IgD-negative memory B cell (primary cell): ENCODE results near the gene TIMM17B. TPM values are rescaled to one million over a fixed set of nuclear protein-coding genes. Genes with fewer than 3 reads are reported as not detected.

Experiments
- H3K27ac Mint-ChIP-seq, 3 donors: one replicate each; pipeline ENCODE4 v1.8.0; 2020 to 2022; ENCODE audit warnings: mild to moderate bottlenecking in 3 of 3, mixed read lengths in 3 of 3, moderate library complexity in 1 of 3
- H3K27me3 Mint-ChIP-seq: one replicate; pipeline ENCODE4 v1.8.0; 2021; ENCODE audit warnings: mixed read lengths
- H3K36me3 Mint-ChIP-seq: one replicate; pipeline ENCODE4 v1.8.0; 2020; ENCODE audit warnings: mild to moderate bottlenecking, mixed read lengths
- H3K4me1 Mint-ChIP-seq, 3 donors: one replicate each; pipeline ENCODE4 v1.8.0; 2020 to 2022; ENCODE audit warnings: mixed read lengths in 3 of 3, mild to moderate bottlenecking in 1 of 3
- H3K4me3 Mint-ChIP-seq, 4 donors: one replicate each; pipeline ENCODE4 v1.8.0; 2020 to 2022; ENCODE audit warnings: mild to moderate bottlenecking in 4 of 4, mixed read lengths in 4 of 4, moderate library complexity in 3 of 4
- H3K9me3 Mint-ChIP-seq, 3 donors: one replicate each; pipeline ENCODE4 v1.8.0; 2020 to 2021; ENCODE audit warnings: mixed read lengths in 3 of 3, mild to moderate bottlenecking in 1 of 3
- polyA plus RNA-seq: library from polyadenylated mRNA; unstranded; fragments of 300-500 nt; fragmentation: Illumina TruSeq; gene quantifications from one replicate; pipeline ENCODE4 v1.2.3, GENCODE V29; 2021

The TIMM17B gene
- 90.3 TPM for polyA plus RNA-seq

GRCh38 chrX:48897625-48898306 lies at the start of gene TIMM17B, which contains the start of gene PQBP1:
Gene TIMM17B (minus strand): TSS chrX:48897768. CDS start chrX:48897749, 19 bp downstream.
Gene PQBP1 (plus strand): TSS chrX:48897930. CDS start chrX:48898510, 580 bp downstream.
- peaks cover 0 to 13% (median 2%) of the 10 kb centered on the region in 3 donors for H3K4me1 Mint-ChIP-seq
- H3K27ac Mint-ChIP-seq = peak within 1 kb of the TSS; percentile 61 to 97 (median 90)
- no peaks in the 10 kb centered on the region for H3K27me3 Mint-ChIP-seq
- H3K4me3 Mint-ChIP-seq = peak within 1 kb of the TSS; percentile 75 to 94 (median 90)
- no peaks in the 10 kb centered on the region for H3K36me3 Mint-ChIP-seq
- H3K9me3 Mint-ChIP-seq = no peaks in the 10 kb centered on the region

- H3K9me3 Mint-ChIP-seq = no peaks in the 10 kb centered on the region
- H3K36me3 Mint-ChIP-seq = peaks cover 4% of the 10 kb centered on the region
- peak overlapping the region in 2 of 4 donors; percentile 38 to 39 for H3K4me3 Mint-ChIP-seq
- H3K27me3 Mint-ChIP-seq = peaks cover 4% of the 10 kb centered on the region
- peaks cover 26 to 28% (median 28%) of the 10 kb centered on the region in 3 donors for H3K4me1 Mint-ChIP-seq
- H3K27ac Mint-ChIP-seq = peak overlapping the region; percentile 16 to 84 (median 45)
Measured at GRCh38 chrX:48945517-48946348, 48.2 kb upstream of the TIMM17B start.

GRCh38 chrX:48942895-48943294 lies 45.3 kb upstream of the TIMM17B start:
- peak overlapping the region in 2 of 4 donors; percentile 25 to 43 for H3K4me3 Mint-ChIP-seq
- H3K36me3 Mint-ChIP-seq = peaks cover 5% of the 10 kb centered on the region
- H3K4me1 Mint-ChIP-seq = peaks cover 43 to 53% (median 51%) of the 10 kb centered on the region in 3 donors
- H3K27ac Mint-ChIP-seq = peak overlapping the region; percentile 83 to 99 (median 94)
- no peaks in the 10 kb centered on the region for H3K9me3 Mint-ChIP-seq
- H3K27me3 Mint-ChIP-seq = peaks cover 11% of the 10 kb centered on the region

- peak overlapping the region in 3 of 4 donors; percentile 64 to 89 (median 81) for H3K4me3 Mint-ChIP-seq
- peaks cover 9% of the 10 kb centered on the region for H3K27me3 Mint-ChIP-seq
- H3K9me3 Mint-ChIP-seq = no peaks in the 10 kb centered on the region
- H3K27ac Mint-ChIP-seq = peak overlapping the region; percentile 98 to 99 (median 99)
- peaks cover 13% of the 10 kb centered on the region for H3K36me3 Mint-ChIP-seq
- peaks cover 47 to 70% (median 66%) of the 10 kb centered on the region in 3 donors for H3K4me1 Mint-ChIP-seq
Measured at GRCh38 chrX:48940404-48940955, 42.9 kb upstream of the TIMM17B start.

GRCh38 chrX:48939524-48940228 lies 42.1 kb upstream of the TIMM17B start:
- Mint-ChIP-seq H3K4me1 (peaks cover 50 to 77% (median 73%) of the 10 kb centered on the region in 3 donors), H3K27ac (peak overlapping the region; percentile 98 to 99 (median 99)), H3K27me3 (peaks cover 9% of the 10 kb centered on the region), H3K9me3 (no peaks in the 10 kb centered on the region), H3K4me3 (peak overlapping the region; percentile 77 to 89 (median 84)), H3K36me3 (peaks cover 13% of the 10 kb centered on the region)

GRCh38 chrX:48938721-48939425 lies 41.3 kb upstream of the TIMM17B start:
- H3K27me3 Mint-ChIP-seq = peaks cover 9% of the 10 kb centered on the region

GRCh38 chrX:48937054-48937907 lies 39.7 kb upstream of the TIMM17B start:
- H3K4me1 Mint-ChIP-seq = peaks cover 56 to 80% (median 78%) of the 10 kb centered on the region in 3 donors
- peaks cover 0 to 2% (median 0%) of the 10 kb centered on the region in 3 donors for H3K9me3 Mint-ChIP-seq
- H3K4me3 Mint-ChIP-seq = peak overlapping the region; percentile 77 to 89 (median 84)
- H3K27ac Mint-ChIP-seq = peak overlapping the region; percentile 98 to 99 (median 99)
- H3K36me3 Mint-ChIP-seq = peaks cover 22% of the 10 kb centered on the region
- peaks cover 9% of the 10 kb centered on the region for H3K27me3 Mint-ChIP-seq

More at GRCh38 chrX:48938721-48939425, 41.3 kb upstream of the TIMM17B start:
- peak overlapping the region; percentile 98 to 99 (median 99) for H3K27ac Mint-ChIP-seq
- no peaks in the 10 kb centered on the region for H3K9me3 Mint-ChIP-seq
- peaks cover 15% of the 10 kb centered on the region for H3K36me3 Mint-ChIP-seq
- H3K4me1 Mint-ChIP-seq = peaks cover 58 to 81% (median 79%) of the 10 kb centered on the region in 3 donors
- peak overlapping the region; percentile 77 to 89 (median 84) for H3K4me3 Mint-ChIP-seq

GRCh38 chrX:48936429-48937053 lies 39.0 kb upstream of the TIMM17B start:
- Mint-ChIP-seq H3K4me1 (peaks cover 51 to 73% (median 70%) of the 10 kb centered on the region in 3 donors), H3K36me3 (peaks cover 20% of the 10 kb centered on the region), H3K27me3 (peaks cover 9% of the 10 kb centered on the region), H3K27ac (peak overlapping the region; percentile 98 to 99 (median 99)), H3K4me3 (peak overlapping the region; percentile 77 to 89 (median 84)), H3K9me3 (peaks cover 0 to 2% (median 0%) of the 10 kb centered on the region in 3 donors)

- peaks cover 50 to 66% (median 64%) of the 10 kb centered on the region in 3 donors for H3K4me1 Mint-ChIP-seq
- H3K9me3 Mint-ChIP-seq = peaks cover 0 to 2% (median 0%) of the 10 kb centered on the region in 3 donors
- H3K27me3 Mint-ChIP-seq = peaks cover 9% of the 10 kb centered on the region
- H3K36me3 Mint-ChIP-seq = peaks cover 22% of the 10 kb centered on the region
- H3K27ac Mint-ChIP-seq = peak overlapping the region; percentile 91 to 99 (median 98)
- H3K4me3 Mint-ChIP-seq = peak overlapping the region in 3 of 4 donors; percentile 76 to 77 (median 76)
Measured at GRCh38 chrX:48935301-48935670, 37.7 kb upstream of the TIMM17B start.

GRCh38 chrX:48934581-48935300 lies 37.2 kb upstream of the TIMM17B start:
- H3K27me3 Mint-ChIP-seq = peaks cover 6% of the 10 kb centered on the region
- peaks cover 19% of the 10 kb centered on the region for H3K36me3 Mint-ChIP-seq
- peaks cover 46 to 61% (median 60%) of the 10 kb centered on the region in 3 donors for H3K4me1 Mint-ChIP-seq
- H3K27ac Mint-ChIP-seq = peak overlapping the region; percentile 91 to 99 (median 98)
- H3K4me3 Mint-ChIP-seq = peak overlapping the region in 3 of 4 donors; percentile 76 to 83 (median 77)
- H3K9me3 Mint-ChIP-seq = peaks cover 0 to 2% (median 0%) of the 10 kb centered on the region in 3 donors

GRCh38 chrX:48933757-48934156 lies 36.2 kb upstream of the TIMM17B start:
- Mint-ChIP-seq H3K9me3 (peaks cover 0 to 2% (median 0%) of the 10 kb centered on the region in 3 donors), H3K36me3 (peaks cover 19% of the 10 kb centered on the region), H3K4me3 (peak overlapping the region; percentile 27 to 85 (median 73)), H3K27ac (peak overlapping the region; percentile 3 to 95 (median 91)), H3K4me1 (peaks cover 37 to 51% (median 51%) of the 10 kb centered on the region in 3 donors), H3K27me3 (peaks cover 3% of the 10 kb centered on the region)
